Measurements from ENCODE around the gene POLR2L.

POLR2L gene

DNA sequence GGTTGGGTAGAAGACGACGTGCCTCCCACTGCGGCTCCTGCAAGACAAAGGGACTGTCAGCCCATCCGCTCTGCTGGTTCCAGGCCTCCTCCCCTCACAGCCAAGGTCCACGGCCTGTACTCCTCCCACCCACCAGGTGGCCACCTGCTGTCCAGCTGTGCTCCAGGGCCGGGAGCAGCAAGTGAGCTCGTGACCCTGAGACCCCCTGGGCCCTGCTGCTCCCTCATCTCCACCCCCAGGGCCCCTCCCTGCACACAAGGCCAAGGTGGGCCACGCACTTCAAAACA is 27.7 kb upstream of the POLR2L start:
- DNase-seq (ENCODE audit: low read depth) = no peak
- H3K4me3 ChIP-seq (ENCODE audit: control insufficient read depth, low read depth, low read length) = no peak overlapping the region
- TF ChIP-seq, protein P1, sequence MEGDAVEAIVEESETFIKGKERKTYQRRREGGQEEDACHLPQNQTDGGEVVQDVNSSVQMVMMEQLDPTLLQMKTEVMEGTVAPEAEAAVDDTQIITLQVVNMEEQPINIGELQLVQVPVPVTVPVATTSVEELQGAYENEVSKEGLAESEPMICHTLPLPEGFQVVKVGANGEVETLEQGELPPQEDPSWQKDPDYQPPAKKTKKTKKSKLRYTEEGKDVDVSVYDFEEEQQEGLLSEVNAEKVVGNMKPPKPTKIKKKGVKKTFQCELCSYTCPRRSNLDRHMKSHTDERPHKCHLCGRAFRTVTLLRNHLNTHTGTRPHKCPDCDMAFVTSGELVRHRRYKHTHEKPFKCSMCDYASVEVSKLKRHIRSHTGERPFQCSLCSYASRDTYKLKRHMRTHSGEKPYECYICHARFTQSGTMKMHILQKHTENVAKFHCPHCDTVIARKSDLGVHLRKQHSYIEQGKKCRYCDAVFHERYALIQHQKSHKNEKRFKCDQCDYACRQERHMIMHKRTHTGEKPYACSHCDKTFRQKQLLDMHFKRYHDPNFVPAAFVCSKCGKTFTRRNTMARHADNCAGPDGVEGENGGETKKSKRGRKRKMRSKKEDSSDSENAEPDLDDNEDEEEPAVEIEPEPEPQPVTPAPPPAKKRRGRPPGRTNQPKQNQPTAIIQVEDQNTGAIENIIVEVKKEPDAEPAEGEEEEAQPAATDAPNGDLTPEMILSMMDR (IDR thresholded peaks at IDR 0.05; ENCODE audit: control insufficient read depth, insufficient read depth, low read depth, low read length, missing control alignments) = peak; percentile 29

DNA sequence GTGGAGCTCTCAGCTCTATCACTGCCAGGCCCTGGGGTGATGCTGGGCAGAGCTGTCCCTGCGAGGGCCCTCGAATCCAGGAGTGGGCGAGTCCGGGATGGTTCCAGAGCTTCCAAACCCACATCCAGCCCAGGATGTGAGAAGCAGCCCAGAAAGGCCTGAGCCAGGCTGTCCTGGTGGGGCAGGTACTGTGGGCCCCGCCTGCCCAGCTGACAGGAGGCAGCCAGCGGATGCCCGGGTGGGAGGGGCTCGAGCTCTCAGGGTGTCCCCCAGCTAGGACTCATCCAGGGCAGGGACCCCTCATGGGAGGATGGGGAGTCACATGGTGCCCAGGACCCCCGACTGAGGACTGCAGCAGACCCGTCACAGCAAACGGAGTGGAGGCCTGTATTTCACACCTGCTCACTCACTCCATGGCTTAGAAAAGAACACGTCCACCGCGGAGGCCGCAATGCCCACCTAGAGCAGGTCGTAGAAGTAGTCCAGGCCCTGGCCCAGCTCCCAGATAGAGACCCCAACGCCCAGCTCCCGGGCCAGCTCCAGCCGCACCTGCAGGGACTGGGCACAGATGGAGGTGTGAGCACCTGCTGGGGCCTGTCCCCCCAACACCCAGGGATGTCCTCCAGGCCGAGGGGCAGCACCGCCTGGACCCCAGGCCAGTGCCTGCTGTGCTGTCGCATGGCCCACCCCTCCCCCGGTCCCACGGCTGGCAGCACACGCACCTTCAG is 27.2 kb upstream of the POLR2L start:
- no peak overlapping the region for H3K4me3 ChIP-seq (ENCODE audit: control insufficient read depth, low read depth, low read length)
- TF ChIP-seq, protein P1 (IDR thresholded peaks at IDR 0.05; ENCODE audit: control insufficient read depth, insufficient read depth, low read depth, low read length, missing control alignments) = no peak
- no peak for DNase-seq (ENCODE audit: low read depth)

DNA sequence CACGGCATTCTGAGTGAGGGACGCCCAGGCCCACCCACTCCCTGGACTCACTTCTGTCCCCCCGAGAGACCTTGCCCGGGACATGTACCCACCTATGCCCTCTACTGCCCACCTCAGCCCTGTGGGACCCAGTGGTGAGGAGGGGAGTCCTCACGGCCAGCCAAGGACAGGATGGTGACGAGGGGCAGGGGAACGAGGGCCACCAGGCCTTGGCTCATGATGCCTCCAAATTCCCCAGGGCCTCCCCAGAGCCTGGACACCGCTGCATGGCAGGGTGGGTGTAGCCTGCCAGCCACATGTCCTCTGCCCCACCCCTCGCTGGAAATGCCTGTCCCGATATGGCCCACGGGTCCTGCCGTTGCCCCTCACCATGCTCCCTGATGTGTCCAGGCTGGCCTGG is 26.5 kb upstream of the POLR2L start:
- TF ChIP-seq, protein P1 (IDR thresholded peaks at IDR 0.05; ENCODE audit: control insufficient read depth, insufficient read depth, low read depth, low read length, missing control alignments) = no peak
- no peak for DNase-seq (ENCODE audit: low read depth)
- H3K4me3 ChIP-seq (ENCODE audit: control insufficient read depth, low read depth, low read length) = no peak overlapping the region

DNA sequence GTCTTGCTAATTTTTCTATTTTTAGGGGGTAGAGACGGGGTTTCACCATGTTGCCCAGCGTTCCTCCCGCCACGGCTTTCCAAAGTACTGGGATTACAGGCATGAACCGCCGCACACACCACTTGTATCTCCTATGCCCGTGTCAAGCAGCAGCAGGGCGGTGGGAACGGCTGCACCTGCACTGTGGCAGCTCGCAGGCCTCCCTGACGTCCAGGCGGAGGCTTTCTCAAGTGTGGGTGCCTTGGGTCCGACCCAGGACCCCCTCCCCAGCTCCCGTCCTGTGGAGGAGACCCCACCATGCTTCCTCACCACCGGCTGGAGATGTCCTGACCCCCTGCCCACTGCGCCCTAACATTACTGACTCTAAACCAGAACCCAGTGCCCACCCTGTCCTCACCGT is 26.1 kb upstream of the POLR2L start:
- TF ChIP-seq, protein P1 (IDR thresholded peaks at IDR 0.05; ENCODE audit: control insufficient read depth, insufficient read depth, low read depth, low read length, missing control alignments) = no peak
- no peak for DNase-seq (ENCODE audit: low read depth)
- H3K4me3 ChIP-seq (ENCODE audit: control insufficient read depth, low read depth, low read length) = no peak overlapping the region

DNA sequence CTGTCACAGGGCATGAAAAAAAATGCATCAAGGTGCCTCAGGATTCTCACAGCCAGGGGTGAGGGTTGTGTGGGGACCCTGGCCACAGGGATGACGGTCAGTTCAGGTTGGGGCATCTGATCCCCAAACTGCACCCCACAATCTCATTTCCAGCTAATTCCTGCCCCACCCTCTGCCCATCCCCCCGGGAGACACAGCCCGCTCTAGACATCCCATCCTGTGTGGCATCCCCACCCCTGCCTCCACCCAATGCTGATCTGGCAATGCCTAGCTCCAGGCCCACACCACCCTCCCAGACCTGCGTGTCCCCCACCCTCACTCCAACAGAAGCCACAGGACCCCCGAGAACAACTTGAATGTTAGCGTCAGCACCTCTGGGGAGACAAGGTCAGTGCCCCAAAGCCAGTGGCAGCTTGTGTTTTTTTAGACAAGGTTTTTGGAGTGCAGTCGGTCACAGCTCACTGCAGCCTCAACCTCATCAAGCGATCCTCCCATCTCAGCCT is 25.6 kb upstream of the POLR2L start:
- no peak for DNase-seq (ENCODE audit: low read depth)
- H3K4me3 ChIP-seq (ENCODE audit: control insufficient read depth, low read depth, low read length) = no peak overlapping the region
- TF ChIP-seq, protein P1 (IDR thresholded peaks at IDR 0.05; ENCODE audit: control insufficient read depth, insufficient read depth, low read depth, low read length, missing control alignments) = no peak

DNA sequence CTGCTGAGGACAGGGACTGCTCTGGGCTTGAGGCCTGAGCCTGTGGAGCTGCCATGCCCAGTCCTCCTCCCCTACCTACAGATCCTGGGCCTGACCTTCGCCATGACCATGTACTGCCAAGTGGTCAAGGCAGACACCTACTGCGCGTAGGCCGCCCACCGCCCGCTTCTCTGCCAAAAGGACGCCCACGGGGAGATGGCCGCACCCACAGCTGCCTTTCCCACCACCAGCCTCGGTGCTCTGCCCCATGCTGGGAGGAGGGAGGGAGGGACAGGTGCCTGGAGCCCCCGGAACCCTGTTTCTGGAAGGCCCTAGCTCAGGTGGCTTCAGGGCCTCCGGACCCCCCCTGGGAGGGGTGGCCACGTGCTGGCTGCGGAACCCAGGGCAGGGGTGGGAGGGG is 24.2 kb upstream of the POLR2L start:
- TF ChIP-seq, protein P1 (IDR thresholded peaks at IDR 0.05; ENCODE audit: control insufficient read depth, insufficient read depth, low read depth, low read length, missing control alignments) = no peak
- H3K4me3 ChIP-seq (ENCODE audit: control insufficient read depth, low read depth, low read length) = no peak overlapping the region
- DNase-seq (ENCODE audit: low read depth) = no peak

Data from AG09309 (cell line).